ENCODE results near the gene MYL9. TPM values are rescaled to one million over a fixed set of nuclear protein-coding genes. Genes with fewer than 3 reads are reported as not detected.
"Not testable (repeated sequence)": the region's sequence is repeated elsewhere in the genome, so short reads cannot be mapped to it uniquely, and the experiment has no call there.

MYL9 gene
- total and polyA plus RNA-seq, 7 experiments from 2014 or later: 0.29 to 2.4 (median 0.29) TPM; not detected in 4

GRCh38 chr20:36506253-36506652, 35.1 kb upstream of the MYL9 start:
- ChIA-PET CTCF (interaction anchor here (0.6 kb wide), 2 partner anchors 92 to 98 kb away, joined by 3 to 5 read pairs; no protein-coding TSS in a partner anchor), POLR2A (no interaction called here)
- Histone ChIP-seq H3K36me3 (ENCODE audit: control insufficient read depth in 2 of 3, insufficient read depth in 3 of 3, low read length in 3 of 3) (peaks cover 0 to 22% (median 0%) of the 10 kb centered on the region in 3 experiments), H3K27me3 (ENCODE audit: control insufficient read depth in 2 of 2, insufficient read depth in 2 of 2, low read length in 2 of 2) (no peaks in the 10 kb centered on the region), H3K4me1 (ENCODE audit: control insufficient read depth in 2 of 2, insufficient read depth in 2 of 2, low read length in 2 of 2) (no peaks in the 10 kb centered on the region), H3K9me3 (ENCODE audit: control insufficient read depth in 2 of 3, low read length in 3 of 3) (no peaks in the 10 kb centered on the region), H3K4me3 (ENCODE audit: low read length) (no peak overlapping the region), H3K27ac (ENCODE audit: low read depth, low read length) (no peak overlapping the region)
- Mint-ChIP-seq H3K36me3 (peaks cover 4 to 29% (median 8%) of the 10 kb centered on the region in 5 donors), H3K9me3 (no peaks in the 10 kb centered on the region), H3K4me3 (no peak overlapping the region), H3K27ac (peak overlapping the region in 5 of 9 donors; percentile 17 to 72 (median 27)), H3K27me3 (no peaks in the 10 kb centered on the region), H3K4me1 (peaks cover 0 to 19% (median 14%) of the 10 kb centered on the region in 7 donors)
- DNase-seq (peak in 7 of 9 donors; percentile 18 to 49 (median 42)), ATAC-seq (peak; percentile 77)
- intact Hi-C loops (cut with micrococcal nuclease): loop anchor here (1.0 to 5.0 kb wide), 2 partner anchors 86 to 248 kb away; no protein-coding TSS in a partner anchor

DNA sequence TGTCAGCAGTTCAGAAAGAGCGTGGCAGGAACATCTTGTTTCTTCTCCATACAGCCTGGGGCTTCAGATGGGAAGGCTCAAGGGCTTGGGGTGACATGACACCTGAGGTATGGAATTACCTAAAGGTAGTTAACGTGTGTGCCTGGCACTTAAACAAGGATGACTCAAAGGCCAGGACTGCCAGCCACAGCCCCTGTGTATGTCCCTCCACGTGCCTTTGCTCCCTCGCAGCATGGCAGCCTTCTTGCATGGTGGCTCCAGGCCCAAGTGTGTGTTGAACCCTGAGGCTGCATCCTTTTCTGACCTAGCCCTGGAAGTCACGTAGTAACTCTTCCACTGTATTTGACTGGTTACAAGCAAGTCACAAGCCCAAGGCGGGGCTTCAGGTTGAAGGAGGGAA, 33.6 kb upstream of the MYL9 start:
- peaks cover 0 to 18% (median 0%) of the 10 kb centered on the region in 3 experiments for H3K36me3 ChIP-seq (ENCODE audit: control insufficient read depth in 2 of 3, insufficient read depth in 3 of 3, low read length in 3 of 3)
- H3K27me3 Mint-ChIP-seq: no peaks in the 10 kb centered on the region
- no peaks in the 10 kb centered on the region for H3K9me3 ChIP-seq (ENCODE audit: control insufficient read depth in 2 of 3, low read length in 3 of 3)
- no peak overlapping the region for H3K4me3 Mint-ChIP-seq
- no peak overlapping the region for H3K4me3 ChIP-seq (ENCODE audit: low read length)
- H3K27ac Mint-ChIP-seq: no peak overlapping the region
- POLR2A ChIA-PET: no interaction called here
- intact Hi-C loops (cut with micrococcal nuclease): loop anchor here in 1 of 2 donors (5.0 kb wide), 1 partner anchor 85 kb away; no protein-coding TSS in a partner anchor
- H3K4me1 Mint-ChIP-seq: peaks cover 4 to 19% (median 14%) of the 10 kb centered on the region in 7 donors
- no peak for DNase-seq
- no peaks in the 10 kb centered on the region for H3K9me3 Mint-ChIP-seq
- no peaks in the 10 kb centered on the region for H3K27me3 ChIP-seq (ENCODE audit: control insufficient read depth in 2 of 2, insufficient read depth in 2 of 2, low read length in 2 of 2)
- ATAC-seq: no peak
- H3K4me1 ChIP-seq (ENCODE audit: control insufficient read depth in 2 of 2, insufficient read depth in 2 of 2, low read length in 2 of 2): no peaks in the 10 kb centered on the region
- H3K27ac ChIP-seq (ENCODE audit: low read depth, low read length): no peak overlapping the region
- CTCF ChIA-PET: no interaction called here
- peaks cover 8 to 27% (median 13%) of the 10 kb centered on the region in 5 donors for H3K36me3 Mint-ChIP-seq

- H3K27ac Mint-ChIP-seq: no peak overlapping the region
- CTCF ChIA-PET: no interaction called here
- peaks cover 0 to 19% (median 2%) of the 10 kb centered on the region in 3 experiments for H3K36me3 ChIP-seq (ENCODE audit: control insufficient read depth in 2 of 3, insufficient read depth in 3 of 3, low read length in 3 of 3)
These were observed 22.2 kb upstream of the MYL9 start for GRCh38 chr20:36519012-36519719.

GRCh38 chr20:36519944-36520343, 21.4 kb upstream of the MYL9 start:
- no peaks in the 10 kb centered on the region for H3K4me1 ChIP-seq (ENCODE audit: control insufficient read depth in 2 of 2, insufficient read depth in 2 of 2, low read length in 2 of 2)
- Mint-ChIP-seq H3K36me3 (peaks cover 0 to 24% (median 8%) of the 10 kb centered on the region in 5 donors), H3K4me1 (peaks cover 0 to 5% (median 0%) of the 10 kb centered on the region in 7 donors), H3K9me3 (peaks cover 0 to 1% (median 0%) of the 10 kb centered on the region in 11 donors), H3K27me3 (no peaks in the 10 kb centered on the region), H3K4me3 (no peak overlapping the region), H3K27ac (peak overlapping the region in 2 of 9 donors; percentile 48 to 68)
- ATAC-seq (no peak), DNase-seq (no peak)
- CTCF ChIA-PET: no interaction called here
- peaks cover 0 to 21% (median 4%) of the 10 kb centered on the region in 3 experiments for H3K36me3 ChIP-seq (ENCODE audit: control insufficient read depth in 2 of 3, insufficient read depth in 3 of 3, low read length in 3 of 3)
- intact Hi-C loops (cut with micrococcal nuclease): no loop called here
- no peak overlapping the region for H3K4me3 ChIP-seq (ENCODE audit: low read length)
- H3K27ac ChIP-seq (ENCODE audit: low read depth, low read length): no peak overlapping the region
- H3K27me3 ChIP-seq (ENCODE audit: control insufficient read depth in 2 of 2, insufficient read depth in 2 of 2, low read length in 2 of 2): no peaks in the 10 kb centered on the region
- POLR2A ChIA-PET: interaction anchor here (0.6 kb wide), 2 partner anchors 59 to 85 kb away, joined by 3 to 4 read pairs; no protein-coding TSS in a partner anchor
- H3K9me3 ChIP-seq (ENCODE audit: control insufficient read depth in 2 of 3, low read length in 3 of 3): no peaks in the 10 kb centered on the region

More at GRCh38 chr20:36519012-36519719, 22.2 kb upstream of the MYL9 start:
- intact Hi-C loops (cut with micrococcal nuclease): no loop called here
- Mint-ChIP-seq H3K4me3 (no peak overlapping the region), H3K4me1 (peaks cover 0 to 5% (median 0%) of the 10 kb centered on the region in 7 donors), H3K36me3 (peaks cover 0 to 23% (median 6%) of the 10 kb centered on the region in 5 donors), H3K27me3 (no peaks in the 10 kb centered on the region), H3K9me3 (peaks cover 0 to 1% (median 0%) of the 10 kb centered on the region in 11 donors)
- ATAC-seq (no peak), DNase-seq (no peak)
- no peaks in the 10 kb centered on the region for H3K4me1 ChIP-seq (ENCODE audit: control insufficient read depth in 2 of 2, insufficient read depth in 2 of 2, low read length in 2 of 2)
- H3K9me3 ChIP-seq (ENCODE audit: control insufficient read depth in 2 of 3, low read length in 3 of 3): no peaks in the 10 kb centered on the region
- no peak overlapping the region for H3K4me3 ChIP-seq (ENCODE audit: low read length)
- no peaks in the 10 kb centered on the region for H3K27me3 ChIP-seq (ENCODE audit: control insufficient read depth in 2 of 2, insufficient read depth in 2 of 2, low read length in 2 of 2)
- POLR2A ChIA-PET: no interaction called here
- no peak overlapping the region for H3K27ac ChIP-seq (ENCODE audit: low read depth, low read length)

- Histone ChIP-seq H3K4me3 (ENCODE audit: low read length) (no peak overlapping the region), H3K27me3 (ENCODE audit: control insufficient read depth in 2 of 2, insufficient read depth in 2 of 2, low read length in 2 of 2) (no peaks in the 10 kb centered on the region), H3K9me3 (ENCODE audit: control insufficient read depth in 2 of 3, low read length in 3 of 3) (no peaks in the 10 kb centered on the region), H3K36me3 (ENCODE audit: control insufficient read depth in 2 of 3, insufficient read depth in 3 of 3, low read length in 3 of 3) (peaks cover 0 to 31% (median 9%) of the 10 kb centered on the region in 3 experiments), H3K27ac (ENCODE audit: low read depth, low read length) (no peak overlapping the region), H3K4me1 (ENCODE audit: control insufficient read depth in 2 of 2, insufficient read depth in 2 of 2, low read length in 2 of 2) (no peaks in the 10 kb centered on the region)
- CTCF ChIA-PET: no interaction called here
- Mint-ChIP-seq H3K36me3 (peaks cover 0 to 25% (median 7%) of the 10 kb centered on the region in 5 donors), H3K9me3 (peaks cover 0 to 1% (median 0%) of the 10 kb centered on the region in 11 donors), H3K4me3 (no peak overlapping the region), H3K27ac (peak overlapping the region in 3 of 9 donors; percentile 1 to 28 (median 2)), H3K27me3 (no peaks in the 10 kb centered on the region), H3K4me1 (peaks cover 0 to 5% (median 0%) of the 10 kb centered on the region in 7 donors)
- POLR2A ChIA-PET: no interaction called here
- ATAC-seq (no peak), DNase-seq (no peak)
- intact Hi-C loops (cut with micrococcal nuclease): no loop called here
These were observed 19.8 kb upstream of the MYL9 start for GRCh38 chr20:36521526-36521925.

- H3K9me3 Mint-ChIP-seq; H3K4me3 Mint-ChIP-seq; H3K4me1 Mint-ChIP-seq; ATAC-seq; H3K27me3 Mint-ChIP-seq; intact Hi-C loops (cut with micrococcal nuclease); H3K4me3 ChIP-seq (ENCODE audit: low read length); H3K4me1 ChIP-seq (ENCODE audit: control insufficient read depth in 2 of 2, insufficient read depth in 2 of 2, low read length in 2 of 2); DNase-seq; H3K9me3 ChIP-seq (ENCODE audit: control insufficient read depth in 2 of 3, low read length in 3 of 3); H3K27ac ChIP-seq (ENCODE audit: low read depth, low read length); CTCF ChIA-PET; H3K27me3 ChIP-seq (ENCODE audit: control insufficient read depth in 2 of 2, insufficient read depth in 2 of 2, low read length in 2 of 2); POLR2A ChIA-PET: not testable (repeated sequence)
- peaks cover 0 to 40% (median 9%) of the 10 kb centered on the region in 3 experiments for H3K36me3 ChIP-seq (ENCODE audit: control insufficient read depth in 2 of 3, insufficient read depth in 3 of 3, low read length in 3 of 3)
- H3K36me3 Mint-ChIP-seq: peaks cover 0 to 33% (median 11%) of the 10 kb centered on the region in 5 donors
- H3K27ac Mint-ChIP-seq: peak overlapping the region in 3 of 9 donors; percentile 1 to 63 (median 40)
These were observed 18.9 kb upstream of the MYL9 start for GRCh38 chr20:36522412-36522811.

Data from naive thymus-derived CD4-positive, alpha-beta T cell (primary cell).